ENCODE data around the gene MARCHF3. TPM values are rescaled to one million over a fixed set of nuclear protein-coding genes. Genes with fewer than 3 reads are reported as not detected.
A peak's percentile ranks its signal among the peaks of the same experiment; 100 is the strongest.

MARCHF3 gene
- total and polyA plus RNA-seq, 2 of the 13 experiments (the other 11 are each of a cell fraction or from before 2014, with no cell fraction given), result 4.8 to 11.9 TPM

DNA sequence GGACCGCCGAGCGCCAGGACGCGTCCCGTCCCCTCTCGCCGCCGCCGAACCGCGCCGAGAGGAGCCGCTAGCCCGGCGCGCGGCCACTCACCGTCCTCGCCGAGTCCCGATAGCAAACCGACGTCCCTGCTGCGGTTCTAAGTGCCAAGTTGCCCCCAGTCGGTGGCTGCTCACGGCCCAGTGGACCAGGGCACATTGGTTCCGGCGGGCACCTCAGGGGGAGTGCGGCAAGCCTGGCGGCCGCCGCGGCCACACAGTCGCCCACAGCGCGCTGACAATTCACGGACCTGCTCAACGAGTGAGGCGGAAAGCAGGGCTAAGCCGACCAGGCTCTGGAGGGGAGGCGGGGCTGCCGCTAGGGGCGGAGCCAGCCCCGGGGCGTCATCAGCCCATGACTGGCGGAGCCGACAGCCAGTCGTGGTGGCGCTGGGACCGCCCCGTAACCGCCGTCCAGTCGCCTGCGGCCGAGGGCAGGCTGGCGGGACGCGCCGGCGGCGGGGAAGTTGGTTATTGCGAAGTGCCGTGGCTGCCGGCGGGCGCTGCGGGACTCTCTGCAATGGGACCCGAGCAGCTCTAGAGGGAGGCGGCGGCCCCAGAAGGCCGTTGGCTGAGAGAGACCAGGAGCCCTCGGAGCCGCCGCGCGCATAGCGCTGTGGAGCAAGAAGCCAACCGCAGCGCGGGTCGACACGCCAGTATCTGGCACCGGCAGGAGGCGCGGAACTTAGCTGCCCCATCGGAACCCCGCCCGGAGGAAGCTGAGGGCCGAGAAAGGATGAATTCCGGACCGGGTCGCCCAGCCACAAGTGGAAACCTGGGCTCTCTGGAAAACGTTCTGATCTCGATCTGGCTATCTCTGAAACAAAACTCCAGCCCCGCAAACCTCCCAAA is at the start of gene MARCHF3 (continued):
- TF ChIP-seq DZIP1 (CRISPR knock-in tag; IDR thresholded peaks at IDR 0.05), result no peak
- TF ChIP-seq ZMAT3 (CRISPR knock-in tag; conservative IDR thresholded peaks at IDR 0.05), result 0 out of 2 replicates have a peak, but pooled peaks have one; percentile 41
- peak; percentile 97 for TF ChIP-seq ZNF800 (CRISPR knock-in tag; IDR thresholded peaks at IDR 0.05)
- no peak for TF ChIP-seq PAF1 (CRISPR knock-in tag; IDR thresholded peaks at IDR 0.05)
- TF ChIP-seq HOXA7 (CRISPR knock-in tag; IDR thresholded peaks at IDR 0.05), result no peak
- TF ChIP-seq DMTF1 (CRISPR knock-in tag; IDR thresholded peaks at IDR 0.05), result no peak
- TF ChIP-seq ZNF557 (CRISPR knock-in tag; IDR thresholded peaks at IDR 0.05), result no peak
- TF ChIP-seq ZFY (CRISPR knock-in tag; IDR thresholded peaks at IDR 0.05), result peak; percentile 70; the same call in 1 of the 2 replicates
- TF ChIP-seq, protein P1, sequence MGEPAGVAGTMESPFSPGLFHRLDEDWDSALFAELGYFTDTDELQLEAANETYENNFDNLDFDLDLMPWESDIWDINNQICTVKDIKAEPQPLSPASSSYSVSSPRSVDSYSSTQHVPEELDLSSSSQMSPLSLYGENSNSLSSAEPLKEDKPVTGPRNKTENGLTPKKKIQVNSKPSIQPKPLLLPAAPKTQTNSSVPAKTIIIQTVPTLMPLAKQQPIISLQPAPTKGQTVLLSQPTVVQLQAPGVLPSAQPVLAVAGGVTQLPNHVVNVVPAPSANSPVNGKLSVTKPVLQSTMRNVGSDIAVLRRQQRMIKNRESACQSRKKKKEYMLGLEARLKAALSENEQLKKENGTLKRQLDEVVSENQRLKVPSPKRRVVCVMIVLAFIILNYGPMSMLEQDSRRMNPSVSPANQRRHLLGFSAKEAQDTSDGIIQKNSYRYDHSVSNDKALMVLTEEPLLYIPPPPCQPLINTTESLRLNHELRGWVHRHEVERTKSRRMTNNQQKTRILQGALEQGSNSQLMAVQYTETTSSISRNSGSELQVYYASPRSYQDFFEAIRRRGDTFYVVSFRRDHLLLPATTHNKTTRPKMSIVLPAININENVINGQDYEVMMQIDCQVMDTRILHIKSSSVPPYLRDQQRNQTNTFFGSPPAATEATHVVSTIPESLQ (CRISPR knock-in tag; conservative IDR thresholded peaks at IDR 0.05), result no peak
- peak; percentile 73; the same call in 1 of the 2 replicates for TF ChIP-seq ZNF816 (CRISPR knock-in tag; IDR thresholded peaks at IDR 0.05; ENCODE audit: borderline replicate concordance)
- peak; percentile 14 for TF ChIP-seq HNRNPK (IDR thresholded peaks at IDR 0.05; ENCODE audit: low read depth, low read length, poor library complexity, severe bottlenecking)
- TF ChIP-seq, protein P2, sequence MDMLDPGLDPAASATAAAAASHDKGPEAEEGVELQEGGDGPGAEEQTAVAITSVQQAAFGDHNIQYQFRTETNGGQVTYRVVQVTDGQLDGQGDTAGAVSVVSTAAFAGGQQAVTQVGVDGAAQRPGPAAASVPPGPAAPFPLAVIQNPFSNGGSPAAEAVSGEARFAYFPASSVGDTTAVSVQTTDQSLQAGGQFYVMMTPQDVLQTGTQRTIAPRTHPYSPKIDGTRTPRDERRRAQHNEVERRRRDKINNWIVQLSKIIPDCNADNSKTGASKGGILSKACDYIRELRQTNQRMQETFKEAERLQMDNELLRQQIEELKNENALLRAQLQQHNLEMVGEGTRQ (IDR thresholded peaks at IDR 0.05; ENCODE audit: low read depth, low read length), result no peak
- TF ChIP-seq, protein P2 (CRISPR knock-in tag; IDR thresholded peaks at IDR 0.05; ENCODE audit: borderline replicate concordance), result no peak; the same call in 1 of the 2 replicates
